HT-29 (cell line): Measurements from ENCODE around the gene CLEC4E. TPM values are rescaled to one million over a fixed set of nuclear protein-coding genes. Genes with fewer than 3 reads are reported as not detected.
"Not testable (repeated sequence)": the region's sequence is repeated elsewhere in the genome, so short reads cannot be mapped to it uniquely, and the experiment has no call there.

Source experiments
- DNase-seq: peaks from one replicate; pipeline ENCODE4 v3.0.0-alpha.2; 2015; ENCODE audit warnings: low spot score
- total RNA-seq: library from RNA; depleted of rRNA; stranded (reverse); fragments of >200 nt; shearing (Covaris generic); gene quantifications from 2 replicates; pipeline ENCODE4 v1.2.3, GENCODE V29; 2014

Gene CLEC4E
- total RNA-seq, 1 experiment from 2014 or later, result not detected

DNA sequence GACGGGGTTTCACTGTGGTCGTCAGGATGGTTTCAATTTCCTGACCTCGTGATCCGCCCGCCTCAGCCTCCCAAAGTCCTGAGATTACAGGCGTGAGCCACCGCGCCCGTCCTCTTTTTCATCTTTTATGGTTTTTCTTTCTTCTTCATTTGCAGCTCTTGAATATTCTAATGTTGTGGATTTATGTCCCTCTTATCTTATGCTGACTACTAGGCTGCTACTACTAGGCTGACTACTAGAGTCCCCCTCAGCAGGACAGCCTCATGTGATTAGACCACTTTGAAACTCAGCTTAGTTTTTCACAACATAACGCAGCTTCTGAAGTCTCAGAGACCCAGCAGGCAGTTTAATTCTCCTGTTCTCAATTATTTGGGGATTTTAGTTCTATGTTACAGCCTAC is 857 bp upstream of the CLEC4E start:
- no peak for DNase-seq

DNA sequence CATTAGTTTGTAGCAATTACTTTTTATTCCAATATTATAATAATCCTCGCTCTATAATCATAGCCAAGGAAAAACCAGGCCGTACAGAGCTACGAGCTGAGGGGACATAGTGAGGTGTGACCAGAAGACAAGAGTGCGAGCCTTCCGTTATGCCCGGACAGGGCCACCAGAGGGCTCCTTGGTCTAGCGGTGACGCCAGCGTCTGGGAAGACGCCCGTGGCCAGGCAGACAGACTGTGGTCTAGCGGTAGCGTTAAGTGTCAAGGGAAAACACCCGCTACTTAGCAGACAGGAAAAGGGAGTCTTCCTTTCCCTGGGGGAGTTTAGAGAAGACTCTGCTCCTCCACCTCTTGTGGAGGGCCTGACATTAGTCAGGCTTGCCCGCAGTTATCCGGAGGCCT is 2.9 kb downstream of the CLEC4E start:
- DNase-seq, result not testable (repeated sequence)

DNA sequence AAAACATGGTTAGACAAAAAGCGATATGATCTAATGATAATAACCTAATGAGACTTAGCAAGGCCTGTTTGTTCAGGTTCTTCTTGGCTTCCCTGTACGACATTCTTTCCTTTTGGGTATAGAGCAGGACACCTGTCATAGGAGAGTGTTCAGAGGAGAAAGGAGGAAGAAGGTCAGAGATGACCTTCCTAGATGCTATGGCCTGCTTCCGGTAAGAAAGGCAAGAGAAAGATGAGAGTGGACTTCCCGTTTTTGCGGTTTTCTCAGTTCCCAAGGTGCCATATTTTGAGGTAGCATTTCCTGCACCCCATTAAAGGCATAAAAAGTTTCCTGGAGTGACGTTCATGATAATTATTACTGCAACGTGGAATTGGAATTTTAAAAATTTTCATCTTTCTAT is 8.7 kb downstream of the CLEC4E start:
- no peak for DNase-seq

DNA sequence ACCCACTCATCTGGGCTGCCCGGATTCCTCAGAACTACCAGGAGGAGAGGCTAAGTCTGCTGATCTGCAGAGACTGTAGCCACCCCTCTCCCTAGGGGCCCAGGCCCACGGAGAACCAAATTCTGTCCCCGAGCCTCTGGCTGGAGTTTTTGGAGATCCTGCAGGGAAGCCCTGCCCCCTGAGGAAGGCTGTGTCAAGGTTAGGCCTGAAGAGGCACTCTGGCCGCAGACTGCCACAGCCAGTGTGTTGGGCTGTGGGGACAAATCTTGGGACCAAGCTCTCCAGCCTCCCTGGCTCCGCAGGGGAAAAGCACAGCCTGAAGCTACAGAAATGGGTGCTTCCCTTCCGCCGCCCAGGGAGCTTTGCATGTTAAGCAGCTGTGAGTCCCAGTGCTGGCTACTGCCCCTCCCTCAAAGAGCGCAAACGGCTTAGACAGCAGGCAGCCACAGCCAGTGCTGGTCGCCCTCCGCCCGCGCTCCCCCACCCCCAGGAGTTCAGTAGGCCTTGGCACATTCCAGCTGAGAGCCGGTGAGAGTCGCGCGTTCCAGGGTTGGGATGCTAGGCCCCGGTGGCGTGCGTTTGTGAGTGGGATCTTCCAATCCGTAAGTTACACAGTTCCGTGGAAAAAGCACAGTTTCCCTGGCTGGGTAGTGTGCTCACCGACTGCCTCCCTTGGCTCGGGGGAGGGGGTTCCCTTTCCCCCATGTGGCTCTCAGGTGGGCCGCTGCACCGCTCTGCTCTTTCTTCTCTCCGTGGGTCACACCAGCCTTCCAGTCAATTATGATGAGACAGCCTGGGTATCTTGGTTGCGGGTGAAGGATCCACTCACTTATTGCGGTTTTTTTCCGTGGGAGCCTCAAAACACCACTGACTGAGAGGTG is 13.2 kb downstream of the CLEC4E start:
- no peak for DNase-seq

DNA sequence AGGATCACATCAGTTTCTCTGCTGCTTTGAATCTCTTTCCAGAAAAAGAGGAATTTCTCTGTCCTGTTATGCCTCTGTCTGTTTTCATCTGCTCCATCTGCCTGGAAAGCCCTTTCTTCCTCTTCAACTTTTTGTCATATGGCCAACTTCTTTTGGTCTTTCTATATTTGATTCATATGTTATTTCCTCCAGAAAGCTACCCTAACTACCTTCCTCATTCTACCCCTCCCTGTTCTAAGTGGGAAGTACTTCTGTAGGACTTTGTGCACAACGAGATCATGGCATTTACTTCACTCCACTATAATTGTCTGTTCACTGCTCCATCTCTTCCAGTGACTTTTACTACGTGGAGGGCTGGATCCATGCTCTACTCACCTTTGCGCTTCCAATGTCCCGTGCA is 21.5 kb downstream of the CLEC4E start:
- no peak for DNase-seq

DNA sequence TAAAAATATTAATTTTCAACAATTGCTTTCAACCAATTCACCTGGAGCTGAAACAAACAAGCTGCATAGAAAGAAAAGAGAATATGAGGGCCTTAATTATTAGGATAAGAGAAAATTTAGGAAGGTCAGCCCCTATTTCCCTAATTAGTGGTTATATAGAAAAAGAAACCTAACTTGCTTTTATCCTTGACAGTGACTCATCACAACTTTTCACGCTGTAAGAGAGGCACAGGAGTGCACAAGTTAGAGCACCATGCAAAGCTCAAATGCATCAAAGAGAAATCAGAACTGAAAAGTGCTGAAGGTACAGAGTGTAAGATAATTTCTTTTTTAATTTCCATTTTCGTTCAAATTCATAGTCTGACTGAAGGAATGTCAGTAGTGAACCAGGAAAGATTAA is 22.7 kb downstream of the CLEC4E start:
- DNase-seq, result no peak

DNA sequence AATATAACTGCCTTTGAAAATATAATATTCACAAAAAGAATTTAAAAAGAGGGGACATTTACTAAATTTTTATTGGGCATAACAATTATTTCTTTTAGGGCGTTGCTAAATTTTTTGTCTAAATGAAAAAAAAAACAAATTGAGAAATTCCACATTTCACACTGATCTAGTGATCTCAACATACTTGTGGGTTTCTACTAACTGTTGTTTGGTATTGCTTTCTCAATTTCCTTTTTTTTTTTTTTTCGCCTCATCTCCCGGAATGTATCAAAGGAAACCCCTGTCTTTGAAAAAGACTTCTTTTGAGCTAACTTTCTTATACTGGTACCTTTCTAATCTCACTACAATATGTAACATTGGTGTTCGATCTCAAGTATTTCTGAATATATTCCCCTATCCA is 27.4 kb downstream of the CLEC4E start, which contains the start of gene CLEC4D:
Gene CLEC4D, plus strand, starts transcription at position 248 of the 400 bp plus-strand sequence. CDS start 230 bp downstream, outside the sequence.
- DNase-seq, result no peak

DNA sequence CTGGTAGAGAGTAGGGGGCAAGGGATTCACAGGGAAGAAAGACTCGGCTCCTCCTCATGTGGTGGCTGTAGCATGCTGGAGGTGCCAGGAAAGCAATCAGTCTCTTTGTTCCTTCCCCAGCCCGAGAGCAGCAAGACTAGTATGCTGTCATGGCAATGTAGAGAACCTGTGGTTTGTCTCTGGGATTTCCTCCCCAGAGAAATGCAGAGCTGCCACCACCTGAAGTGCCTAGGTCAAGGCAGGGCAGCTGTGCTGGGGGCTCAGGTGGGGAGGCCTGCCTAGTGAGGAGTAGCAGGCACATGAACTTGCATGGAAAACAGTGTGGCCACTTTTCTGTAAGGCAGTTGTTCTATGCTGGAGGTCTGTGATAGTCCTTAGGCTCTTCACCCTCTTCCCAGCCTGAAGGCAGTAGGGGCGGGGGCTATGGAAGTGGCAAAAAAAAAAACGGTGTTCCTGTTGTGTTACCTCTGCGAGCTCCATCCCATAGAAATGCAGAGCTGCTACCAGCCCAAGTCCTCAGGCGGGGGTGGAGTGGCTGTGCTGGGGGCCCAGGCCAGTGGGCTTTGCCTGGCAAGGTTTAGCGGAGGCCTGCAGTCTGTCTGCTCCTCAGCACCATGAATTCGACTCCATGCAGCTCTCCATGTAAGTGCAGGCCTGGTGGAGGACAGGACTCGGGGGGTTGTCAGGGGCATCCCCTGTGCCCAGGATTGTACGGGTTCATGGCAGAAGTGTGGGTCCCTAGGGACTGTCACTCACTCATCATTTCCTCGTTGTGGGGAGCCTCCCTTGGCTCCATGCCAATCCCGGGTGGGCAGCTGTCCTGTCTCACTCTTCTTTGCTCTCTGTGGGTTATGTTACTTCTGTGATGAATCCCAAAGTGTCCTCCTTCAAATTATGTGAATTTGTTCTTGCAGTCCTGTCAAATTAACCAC is 31.5 kb downstream of the CLEC4E start:
- DNase-seq, result no peak

DNA sequence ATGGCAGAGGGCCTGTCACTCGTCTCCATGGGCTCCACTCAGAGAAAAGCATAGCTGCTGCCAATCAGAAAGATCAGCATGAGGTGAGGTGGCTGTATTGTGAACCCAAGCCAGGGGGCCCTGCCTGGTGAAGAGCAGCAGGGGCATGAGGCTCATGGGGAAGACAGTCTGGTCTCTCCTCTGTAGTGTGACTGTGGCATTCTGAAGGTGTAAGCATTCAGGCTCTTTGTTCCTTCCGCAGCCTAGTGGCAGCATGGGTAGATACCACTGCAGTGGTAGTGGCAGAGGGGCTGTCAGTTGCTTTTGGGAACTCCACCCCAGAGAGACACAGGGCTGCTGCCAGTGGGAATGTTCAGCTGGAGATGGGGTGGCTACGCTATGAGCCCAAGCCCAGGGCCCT is 32.5 kb downstream of the CLEC4E start:
- no peak for DNase-seq

DNA sequence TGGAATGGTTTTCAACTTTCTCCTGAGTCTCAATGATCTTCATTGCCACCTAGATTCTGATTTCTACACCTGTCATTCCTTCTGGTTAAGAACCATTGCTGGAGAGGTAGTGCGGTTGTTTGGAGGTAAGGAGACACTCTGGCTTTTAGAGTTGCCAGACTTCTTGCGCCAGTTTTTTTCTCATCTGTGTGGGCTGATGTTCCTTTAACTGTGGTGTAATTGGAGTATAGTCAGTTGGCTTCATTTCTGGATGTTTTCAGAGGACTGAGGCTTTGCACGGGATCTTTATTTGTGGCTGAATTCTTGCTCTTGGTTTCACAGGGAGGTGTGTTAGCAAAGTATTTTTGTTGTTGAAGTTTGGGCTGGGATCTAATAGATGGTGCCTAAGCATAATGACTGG is 33.1 kb downstream of the CLEC4E start:
- DNase-seq, result no peak

DNA sequence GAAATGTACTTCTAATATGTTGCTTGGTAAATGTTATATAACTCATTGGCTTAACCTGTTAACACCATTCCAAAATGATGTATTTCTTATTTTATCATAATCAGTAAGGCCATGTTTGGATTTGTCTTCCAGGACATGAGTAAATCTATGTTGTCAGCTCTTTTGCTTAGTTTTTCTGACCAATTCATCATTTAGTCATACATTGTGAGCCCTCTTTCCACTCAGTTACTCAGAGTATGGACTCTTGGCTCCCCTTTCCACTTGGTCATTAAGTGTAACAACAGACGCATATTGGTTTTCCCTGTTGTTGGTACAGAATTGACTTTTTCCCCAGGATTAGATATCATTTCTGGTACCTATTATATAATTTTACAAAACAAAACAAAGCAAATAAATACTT is 36.4 kb downstream of the CLEC4E start:
- no peak for DNase-seq

DNA sequence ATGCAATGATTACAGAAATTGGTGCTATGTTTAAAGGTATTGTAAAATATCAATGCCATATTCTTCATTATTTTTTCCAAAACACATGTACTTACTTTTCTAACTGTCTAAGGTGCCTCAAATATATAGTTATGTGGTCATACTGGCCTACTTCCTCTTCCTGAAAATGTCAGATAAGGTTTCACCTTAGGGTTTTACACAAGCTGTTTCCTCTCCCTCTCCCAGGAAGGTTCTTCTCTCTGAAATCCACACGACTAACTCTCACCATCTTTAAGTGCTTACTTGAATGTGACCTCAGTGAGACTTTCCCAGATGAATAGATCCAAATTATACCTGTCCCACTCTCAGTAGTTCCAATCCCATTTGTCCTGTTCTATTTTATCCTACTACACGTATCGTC is 39.0 kb downstream of the CLEC4E start:
- no peak for DNase-seq

DNA sequence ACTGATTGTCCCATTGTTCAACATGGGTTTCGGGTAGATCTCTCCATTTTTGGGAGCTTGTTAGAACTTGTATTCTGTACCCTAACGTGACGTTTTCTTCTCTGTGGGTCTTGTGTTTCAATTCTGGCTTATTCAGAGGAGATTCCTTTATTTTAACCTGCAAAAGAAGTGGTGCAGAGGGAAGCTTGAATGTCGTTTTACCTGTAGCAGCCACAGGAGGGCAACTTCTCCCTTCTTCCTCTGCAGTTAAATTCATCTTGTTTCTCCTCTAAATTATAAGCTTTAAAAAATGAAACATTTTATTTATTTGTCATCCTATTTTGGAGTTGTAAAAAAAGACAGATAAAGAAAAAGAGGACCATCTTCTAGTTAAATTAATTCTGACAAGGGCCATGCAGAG is 41.1 kb downstream of the CLEC4E start:
- no peak for DNase-seq

DNA sequence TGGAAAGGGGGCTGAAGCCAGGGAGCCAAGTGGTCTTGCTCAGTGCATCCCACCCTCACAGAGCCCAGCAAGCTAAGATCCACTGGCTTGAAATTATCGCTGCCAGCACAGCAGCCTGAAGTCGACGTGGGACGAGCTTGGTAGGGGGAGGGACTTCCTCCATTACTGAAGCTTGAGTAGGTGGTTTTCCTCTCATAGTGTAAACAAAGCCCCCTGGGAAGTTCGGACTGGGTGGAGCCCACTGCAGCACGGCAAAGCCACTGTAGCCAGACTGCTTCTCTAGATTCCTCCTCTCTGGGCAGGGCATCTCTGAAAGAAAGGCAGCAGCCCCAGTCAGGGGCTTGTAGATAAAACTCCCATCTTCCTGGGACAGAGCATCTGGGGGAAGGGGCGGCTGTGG is 44.6 kb downstream of the CLEC4E start:
- not testable (repeated sequence) for DNase-seq

DNA sequence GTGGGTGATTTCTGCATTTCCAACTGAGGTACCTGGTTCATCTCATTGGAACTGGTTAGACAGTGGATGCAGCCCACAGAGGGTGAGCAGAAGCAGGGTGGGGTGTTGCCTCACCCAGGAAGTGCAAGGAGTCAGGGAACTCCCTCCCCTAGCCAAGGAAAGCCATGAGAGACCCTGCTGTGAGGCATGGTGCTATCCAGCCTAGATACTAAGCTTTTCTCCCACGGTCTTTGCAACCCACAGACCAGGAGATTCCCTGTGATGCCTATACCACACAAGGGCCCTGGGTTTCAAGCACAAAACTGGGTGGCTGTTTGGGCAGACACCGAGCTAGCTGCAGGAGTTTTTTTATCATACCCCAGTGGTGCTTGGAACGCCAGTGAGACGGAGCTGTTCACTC is 45.0 kb downstream of the CLEC4E start:
- DNase-seq, result not testable (repeated sequence)

DNA sequence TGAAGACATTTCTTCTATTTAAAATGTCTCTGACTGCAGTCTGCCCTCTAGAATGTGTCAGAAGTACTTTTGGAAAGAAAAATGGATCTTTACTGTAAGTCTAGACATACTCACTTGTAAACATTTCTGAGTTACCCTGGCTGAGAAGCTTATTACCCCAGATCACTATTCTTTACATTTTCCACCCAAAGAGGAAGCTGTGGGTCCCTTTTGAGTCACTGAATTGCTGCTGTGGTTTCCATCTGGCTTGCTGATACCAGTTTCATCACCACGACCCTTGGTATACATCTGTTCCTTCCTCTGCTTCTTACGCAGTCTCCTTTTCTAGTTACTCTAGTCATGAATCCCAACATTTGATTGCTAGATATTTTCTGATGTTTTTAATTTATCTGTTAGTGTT is 47.6 kb downstream of the CLEC4E start:
- no peak for DNase-seq

DNA sequence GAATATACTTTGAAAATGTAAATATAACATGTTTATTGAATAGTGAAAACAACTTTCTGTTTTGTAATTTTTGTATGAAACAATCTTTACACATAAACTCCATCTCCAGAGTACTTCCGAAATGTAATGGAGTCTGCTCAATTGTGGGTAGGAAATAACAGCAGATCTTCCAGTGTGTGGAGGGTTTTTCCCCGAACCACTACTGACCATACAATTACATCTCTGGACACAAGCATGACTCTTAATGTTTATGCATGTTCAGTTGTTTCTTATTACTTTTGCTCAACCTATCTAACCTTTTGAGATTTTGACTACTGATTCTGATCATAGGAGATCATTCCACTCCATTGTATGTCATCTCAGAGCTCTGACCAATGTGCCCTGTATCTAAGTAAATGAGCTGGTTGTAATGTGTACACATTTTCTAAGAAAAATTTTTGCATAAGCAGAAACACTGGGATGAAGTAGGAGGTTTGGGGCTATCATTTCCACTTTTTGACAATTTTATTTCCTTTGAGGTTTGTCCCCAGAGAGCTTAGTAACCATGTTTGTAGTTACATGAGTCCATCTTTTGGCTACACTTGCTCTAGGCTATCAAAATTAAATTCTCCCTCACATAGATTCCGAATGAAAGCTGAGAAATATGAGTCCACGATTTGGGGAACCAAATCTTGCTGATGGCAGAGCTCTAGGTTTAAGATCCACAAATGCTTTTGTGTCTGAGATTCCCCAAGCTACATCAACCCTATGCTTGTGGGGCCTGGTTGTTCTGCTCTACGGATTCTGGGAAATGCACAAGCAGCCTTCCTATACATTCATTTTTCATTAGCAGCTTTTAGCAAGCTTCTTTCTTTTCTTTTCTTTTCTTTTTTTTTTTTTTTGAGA is 48.8 kb downstream of the CLEC4E start:
- DNase-seq, result no peak
